Measurements from ENCODE around the gene THEM5.

THEM5 gene

GRCh38 chr1:151800830-151801229, 52.7 kb downstream of the THEM5 start:
- no peak for DNase-seq (ENCODE audit: low read depth)

DNA sequence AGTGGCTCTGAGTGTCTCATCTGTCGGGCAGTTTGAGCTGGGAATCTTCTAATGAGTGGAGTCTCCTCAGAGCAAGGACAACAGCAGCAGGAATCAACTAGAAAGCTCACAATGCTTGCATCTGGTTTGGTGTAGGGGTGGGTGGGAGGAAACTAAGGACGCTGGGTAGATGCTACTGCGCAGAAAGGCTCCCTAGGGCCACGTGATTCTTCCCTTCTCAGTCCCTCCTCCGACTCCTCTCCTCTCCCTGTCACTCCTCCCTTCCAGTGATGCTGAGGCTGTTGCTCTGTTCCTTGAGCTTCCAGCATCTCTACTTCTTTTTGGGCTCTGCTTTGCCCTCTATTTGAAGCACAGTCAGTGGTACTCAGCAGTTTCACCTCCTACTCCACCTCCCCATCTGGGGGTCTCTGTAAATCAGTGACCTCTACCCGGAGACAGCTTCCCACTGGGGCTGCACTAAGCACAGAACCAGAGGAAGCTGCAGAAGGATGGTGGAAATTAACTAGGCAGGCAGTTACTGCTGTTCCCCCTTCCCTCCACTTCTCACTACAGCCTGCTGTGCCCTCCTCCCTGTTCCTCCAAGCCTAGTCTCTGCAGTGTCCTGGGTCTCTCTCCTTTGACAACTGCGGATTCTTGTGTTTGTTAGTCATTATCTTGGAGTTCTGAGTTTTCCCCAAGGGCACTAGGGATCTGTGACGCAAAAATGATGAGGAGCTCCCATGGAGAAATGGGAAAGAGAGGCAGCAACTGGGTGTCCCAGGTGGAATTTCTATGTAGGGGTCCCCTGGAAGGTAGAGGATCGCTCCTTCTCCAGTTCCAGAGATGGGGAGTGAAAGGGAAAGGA, 54.1 kb downstream of the THEM5 start:
- peak; percentile 48 for DNase-seq (ENCODE audit: low read depth)

DNA sequence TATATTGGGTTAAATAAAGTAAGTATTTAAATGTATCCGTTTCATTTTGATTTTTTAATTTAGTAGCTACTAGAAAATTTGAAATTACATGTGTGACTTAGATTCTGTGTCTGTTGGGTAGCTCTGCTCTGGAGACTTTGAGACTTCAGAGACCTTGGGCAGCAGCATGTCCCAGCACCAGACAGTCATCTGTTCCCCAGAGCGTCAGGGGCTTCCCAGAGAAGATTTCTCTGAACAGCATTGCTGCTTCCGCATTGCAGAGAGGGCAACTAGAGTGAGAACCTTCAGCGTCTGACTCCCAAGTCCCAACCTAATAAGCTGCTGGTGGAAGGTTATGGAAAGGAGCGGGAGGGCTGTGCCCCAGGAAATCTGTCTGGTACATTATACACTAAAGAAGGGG, 54.9 kb downstream of the THEM5 start:
- DNase-seq (ENCODE audit: low read depth), result no peak

Measured in EH (cell line).